ENCODE measurements around the gene MICOS13.
A peak's percentile ranks its signal among the peaks of the same experiment; 100 is the strongest.

The MICOS13 gene

DNA sequence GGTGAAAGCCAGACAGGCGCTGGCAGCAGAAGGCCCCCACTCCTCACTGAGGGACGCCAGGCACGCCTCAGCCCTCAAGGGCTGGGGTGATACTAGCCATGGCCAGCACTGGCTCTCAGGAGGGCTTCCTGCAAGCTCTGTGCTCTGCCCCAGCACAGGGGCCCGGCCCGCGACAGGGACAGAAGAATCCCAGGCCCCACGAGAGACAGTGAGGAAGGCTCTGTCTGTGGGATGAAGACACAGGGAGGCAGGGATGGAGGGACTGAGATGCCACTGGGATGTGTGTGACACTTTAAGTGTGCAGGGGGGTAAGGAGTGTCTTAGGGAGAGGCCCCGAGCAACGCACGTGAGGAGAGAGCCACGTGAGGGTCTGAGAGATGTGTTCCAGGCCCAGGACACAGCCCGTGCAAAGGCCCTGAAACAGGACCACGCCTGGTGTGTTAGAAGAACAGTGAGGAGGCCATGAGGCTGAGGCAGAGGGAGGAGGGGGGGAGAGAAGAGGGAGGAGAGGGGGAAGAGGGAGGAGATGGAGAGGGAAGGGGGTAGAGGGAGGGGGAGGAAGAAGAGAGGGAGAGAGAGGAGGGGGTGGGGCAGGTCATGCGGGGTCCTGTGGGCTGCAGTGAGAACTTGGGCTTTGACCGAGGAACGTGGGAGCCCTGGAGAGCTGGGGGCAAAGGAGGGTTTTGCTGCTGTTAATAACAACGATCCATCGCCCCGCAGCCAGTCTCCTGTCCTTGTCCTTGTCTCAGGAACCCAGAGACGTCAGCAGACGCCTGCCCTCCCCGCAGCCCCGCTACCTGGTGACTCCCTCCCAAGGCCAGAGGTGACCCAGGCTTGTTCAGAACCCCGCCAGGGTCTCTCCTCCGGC is 16.9 kb upstream of the MICOS13 start:
- Histone ChIP-seq H3K9me2 (replicated peaks; ENCODE audit: control insufficient read depth, low read length) (no peaks in the 10 kb centered on the region), H3F3A (ENCODE audit: control insufficient read depth, insufficient read depth) (peaks cover 20% of the 10 kb centered on the region), H3K27ac (ENCODE audit: low read depth, low read length) (no peak overlapping the region), H3K27me3 (ENCODE audit: control insufficient read depth, low read length) (no peaks in the 10 kb centered on the region), H3K9me3 (ENCODE audit: control insufficient read depth, insufficient read depth, low read length) (no peaks in the 10 kb centered on the region), H3K79me2 (ENCODE audit: control insufficient read depth, low read length) (peaks cover 25% of the 10 kb centered on the region), H3K36me3 (ENCODE audit: control insufficient read depth, low read length) (peaks cover 77% of the 10 kb centered on the region), H3K4me1 (ENCODE audit: control insufficient read depth, low read length) (peaks cover 5% of the 10 kb centered on the region; the same call in 1 of the 2 replicates), H4K20me1 (ENCODE audit: control insufficient read depth, insufficient read depth, low read depth, low read length) (peaks cover 5% of the 10 kb centered on the region), H3K4me2 (ENCODE audit: low read length) (no peak overlapping the region), H3K4me3 (ENCODE audit: low read length) (no peak overlapping the region)
- no peak for TF ChIP-seq CTCF (IDR thresholded peaks at IDR 0.05; ENCODE audit: low read depth, low read length, poor library complexity, severe bottlenecking)
- no peak for TF ChIP-seq EZH2phosphoT487 (IDR thresholded peaks at IDR 0.05; ENCODE audit: borderline replicate concordance, low read length)

DNA sequence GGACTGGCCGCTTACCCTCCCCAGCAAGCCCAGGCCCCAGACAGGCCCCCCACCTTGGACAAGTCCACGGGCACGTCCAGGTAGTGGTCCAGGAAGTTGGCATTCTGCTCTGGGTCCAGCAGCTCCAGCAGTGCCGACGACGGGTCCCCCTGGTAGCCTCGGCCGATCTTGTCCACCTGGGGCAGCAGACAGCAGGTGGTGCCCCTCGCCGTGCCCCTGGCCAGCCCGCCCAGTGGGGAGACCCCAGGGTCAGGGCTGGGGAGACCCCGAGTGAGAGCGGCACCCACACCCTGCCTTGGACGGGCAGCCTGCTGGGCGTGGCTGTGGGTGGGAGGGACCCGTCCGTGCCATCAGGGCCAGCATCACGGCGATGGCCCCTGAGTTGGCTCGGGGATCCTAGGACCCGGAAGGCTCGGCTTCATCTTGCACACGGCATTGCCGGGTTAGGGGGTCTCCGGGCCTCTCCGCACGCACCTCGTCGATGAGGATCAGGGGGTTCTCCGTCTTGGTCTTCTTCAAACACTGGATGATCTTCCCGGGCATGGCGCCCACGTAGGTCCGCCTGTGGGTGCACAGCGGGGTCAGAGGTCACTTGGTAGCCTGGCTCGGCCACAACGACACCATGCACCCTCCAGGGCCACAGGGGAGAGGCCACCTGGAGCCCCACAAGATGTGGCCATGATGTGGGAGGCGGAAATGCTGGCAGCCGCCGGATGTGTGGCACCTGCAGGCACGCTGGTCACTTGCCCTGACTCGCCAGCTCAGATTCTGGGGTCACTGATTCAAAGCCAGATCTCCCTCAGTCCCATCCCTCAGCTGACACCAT is 16.1 kb upstream of the MICOS13 start:
- no peak overlapping the region for H3K4me3 ChIP-seq (ENCODE audit: low read length)
- H3K9me2 ChIP-seq (replicated peaks; ENCODE audit: control insufficient read depth, low read length), result no peaks in the 10 kb centered on the region
- peaks cover 11% of the 10 kb centered on the region; the same call in 1 of the 2 replicates for H3K4me1 ChIP-seq (ENCODE audit: control insufficient read depth, low read length)
- no peak overlapping the region for H3K27ac ChIP-seq (ENCODE audit: low read depth, low read length)
- no peaks in the 10 kb centered on the region for H3K27me3 ChIP-seq (ENCODE audit: control insufficient read depth, low read length)
- H3K79me2 ChIP-seq (ENCODE audit: control insufficient read depth, low read length), result peaks cover 33% of the 10 kb centered on the region
- no peak overlapping the region for H3K4me2 ChIP-seq (ENCODE audit: low read length)
- TF ChIP-seq EZH2phosphoT487 (IDR thresholded peaks at IDR 0.05; ENCODE audit: borderline replicate concordance, low read length) (no peak), CTCF (IDR thresholded peaks at IDR 0.05; ENCODE audit: low read depth, low read length, poor library complexity, severe bottlenecking) (no peak)
- H3K36me3 ChIP-seq (ENCODE audit: control insufficient read depth, low read length), result peaks cover 86% of the 10 kb centered on the region
- no peaks in the 10 kb centered on the region for H3K9me3 ChIP-seq (ENCODE audit: control insufficient read depth, insufficient read depth, low read length)
- peaks cover 11% of the 10 kb centered on the region for H4K20me1 ChIP-seq (ENCODE audit: control insufficient read depth, insufficient read depth, low read depth, low read length)
- H3F3A ChIP-seq (ENCODE audit: control insufficient read depth, insufficient read depth), result peaks cover 20% of the 10 kb centered on the region

- Histone ChIP-seq H3K4me1 (ENCODE audit: control insufficient read depth, low read length) (peaks cover 11% of the 10 kb centered on the region; the same call in 1 of the 2 replicates), H3K9me2 (replicated peaks; ENCODE audit: control insufficient read depth, low read length) (no peaks in the 10 kb centered on the region), H3F3A (ENCODE audit: control insufficient read depth, insufficient read depth) (peaks cover 20% of the 10 kb centered on the region), H3K79me2 (ENCODE audit: control insufficient read depth, low read length) (peaks cover 40% of the 10 kb centered on the region), H4K20me1 (ENCODE audit: control insufficient read depth, insufficient read depth, low read depth, low read length) (peaks cover 11% of the 10 kb centered on the region), H3K27me3 (ENCODE audit: control insufficient read depth, low read length) (no peaks in the 10 kb centered on the region), H3K9me3 (ENCODE audit: control insufficient read depth, insufficient read depth, low read length) (no peaks in the 10 kb centered on the region), H3K36me3 (ENCODE audit: control insufficient read depth, low read length) (peaks cover 87% of the 10 kb centered on the region), H3K4me3 (ENCODE audit: low read length) (no peak overlapping the region), H3K4me2 (ENCODE audit: low read length) (no peak overlapping the region), H3K27ac (ENCODE audit: low read depth, low read length) (0 out of 2 replicates have a peak overlapping the region, but pooled peaks have one; percentile 19)
- no peak for TF ChIP-seq CTCF (IDR thresholded peaks at IDR 0.05; ENCODE audit: low read depth, low read length, poor library complexity, severe bottlenecking)
Measured at GRCh38 chr19:5695649-5696195, 15.4 kb upstream of the MICOS13 start.
